ENCODE results near the gene SYNCRIP. TPM values are rescaled to one million over a fixed set of nuclear protein-coding genes. Genes with fewer than 3 reads are reported as not detected.

The SYNCRIP gene
- total and polyA plus RNA-seq, 2 donors (not counting 1 experiment from before 2014, with no cell fraction given): 7.9 to 88.5 TPM

GRCh38 chr6:85673198-85674139, 30.8 kb upstream of the SYNCRIP start:
- Histone ChIP-seq H3K36me3 (replicated peaks in 1 of 2; ENCODE audit: control extremely low read depth in 1 of 2, control insufficient read depth in 1 of 2, extremely low read depth in 1 of 2, insufficient read depth in 2 of 2, low read length in 1 of 2) (peaks cover 0 to 9% of the 10 kb centered on the region in 2 experiments), H3K4me2 (replicated peaks; ENCODE audit: low read depth, low read length, poor library complexity, severe bottlenecking) (no peak overlapping the region), H3K4me3 (ENCODE audit: control extremely low read depth in 1 of 5, extremely low read depth in 1 of 5, insufficient read depth in 1 of 5, low read depth in 2 of 5, low read length in 4 of 5) (no peak overlapping the region), H3K27ac (ENCODE audit: low read length in 2 of 2) (no peak overlapping the region), H3K27me3 (replicated peaks in 1 of 4; ENCODE audit: control extremely low read depth in 1 of 4, control insufficient read depth in 3 of 4, insufficient read depth in 4 of 4, low read length in 3 of 4) (no peaks in the 10 kb centered on the region), H3K9me3 (ENCODE audit: control extremely low read depth in 1 of 3, control insufficient read depth in 2 of 3, insufficient read depth in 1 of 3, low read length in 2 of 3) (no peaks in the 10 kb centered on the region), H3K79me2 (ENCODE audit: control insufficient read depth, insufficient read depth, low read length) (peaks cover 40% of the 10 kb centered on the region), H4K20me1 (ENCODE audit: control insufficient read depth, insufficient read depth, low read length, poor library complexity, severe bottlenecking) (peaks cover 8% of the 10 kb centered on the region), H3K9ac (ENCODE audit: low read length) (no peak overlapping the region), H2AFZ (ENCODE audit: insufficient read depth, low read depth, low read length, poor library complexity, severe bottlenecking) (no peak overlapping the region), H3K4me1 (ENCODE audit: control insufficient read depth in 2 of 2, insufficient read depth in 2 of 2, low read length in 2 of 2) (peaks cover 30 to 39% of the 10 kb centered on the region in 2 donors)
- H3K4me3 Mint-ChIP-seq: no peak overlapping the region
- POLR2A ChIA-PET: interaction anchor here (0.6 to 6.1 kb wide), 3 partner anchors 15 to 80 kb away, joined by 3 to 193 read pairs (median 3); partner anchors contain the start of genes SNX14 and SYNCRIP
- CTCF ChIA-PET: interaction anchor here (0.7 to 1.6 kb wide), 2 partner anchors 21 to 47 kb away, joined by 4 read pairs; no protein-coding TSS in a partner anchor
- ATAC-seq (ENCODE audit: low read depth): no peak
- DNase-seq: no peak
- WGBS (ENCODE audit: insufficient coverage): 90% methylated on average over 3 of the region's 4 CpGs
- intact Hi-C loops (cut with micrococcal nuclease): loop anchor here (10.0 kb wide), 3 partner anchors 49 to 1481 kb away; partner anchors contain the start of genes NT5E and ZNF292
- no peaks in the 10 kb centered on the region for H3K27me3 Mint-ChIP-seq
- H3K27ac Mint-ChIP-seq: peak overlapping the region; percentile 8
- H3K9me3 Mint-ChIP-seq (ENCODE audit: insufficient read depth): no peaks in the 10 kb centered on the region
- TF ChIP-seq EZH2 (IDR thresholded peaks at IDR 0.05; ENCODE audit: borderline replicate concordance, insufficient read depth, low read depth, low read length, poor library complexity, severe bottlenecking): no peak
- TF ChIP-seq CTCF (IDR thresholded peaks at IDR 0.05): no peak
- H3K4me1 Mint-ChIP-seq: peaks cover 66% of the 10 kb centered on the region

Data from B cell (primary cell).